HepG2 (cell line): ENCODE results near the gene FBXW2. TPM values are rescaled to one million over a fixed set of nuclear protein-coding genes. Genes with fewer than 3 reads are reported as not detected.

Source experiments
- AHR ChIP-seq: IDR thresholded peaks from 2 replicates; pipeline ENCODE4 v1.6.1; 2018; ENCODE audit warnings: missing genetic modification reagents, missing compliant biosample characterization
- CENPBD1 ChIP-seq: sonication (generic); formaldehyde crosslinking; IDR thresholded peaks from 2 replicates; pipeline ENCODE4 v1.8.0; 2022; ENCODE audit warnings: missing genetic modification reagents, low read depth, mild to moderate bottlenecking, borderline replicate concordance
- CREB1 ChIP-seq, 2 experiments: fragments of 450-650 bp in 1 of 2; IDR thresholded peaks; 2 replicates each; pipeline ENCODE4 v1.6.1; 2016 to 2017; ENCODE audit warnings: control low read depth in 1 of 2, mild to moderate bottlenecking in 1 of 2, missing compliant biosample characterization in 1 of 2, missing genetic modification characterization in 1 of 2
- FOXP4 ChIP-seq: sonication (generic); formaldehyde crosslinking; IDR thresholded peaks from 2 replicates; pipeline ENCODE4 v1.4.0; 2020; ENCODE audit warnings: missing genetic modification reagents
- HNF1B ChIP-seq: sonication (generic); formaldehyde crosslinking; IDR thresholded peaks from 2 replicates; pipeline ENCODE4 v1.5.1; 2020; ENCODE audit warnings: mild to moderate bottlenecking, moderate library complexity, missing genetic modification reagents
- HNRNPL ChIP-seq: fragments of 200-400 bp; formaldehyde crosslinking; IDR thresholded peaks from 2 replicates; pipeline ENCODE4 v1.6.1; 2017; ENCODE audit warnings: mild to moderate bottlenecking, low read depth, low read length
- MIXL1 ChIP-seq: IDR thresholded peaks from 2 replicates; pipeline ENCODE4 v1.6.1; 2016
- PCBP2 ChIP-seq: fragments of 200-400 bp; formaldehyde crosslinking; optimal IDR thresholded peaks from 2 replicates; pipeline ENCODE3; 2018; ENCODE audit warnings: low read length, low read depth; ENCODE audit not compliant: poor library complexity, severe bottlenecking
- ZHX2 ChIP-seq, 2 experiments: sonication (generic) in 1 of 2; formaldehyde crosslinking in 1 of 2; IDR thresholded peaks; 2 replicates each; pipeline versions ENCODE4 v1.6.1 to v1.9.0; 2014 to 2022; ENCODE audit warnings: antibody characterized with exemption in 1 of 2, borderline replicate concordance in 1 of 2, inconsistent platforms in 1 of 2, low read depth in 1 of 2, missing genetic modification reagents in 1 of 2
- ZMYM3 ChIP-seq: sonication (generic); formaldehyde crosslinking; IDR thresholded peaks from 2 replicates; pipeline ENCODE4 v1.5.1; 2020; ENCODE audit warnings: mild to moderate bottlenecking, missing genetic modification reagents
- ZNF281 ChIP-seq: sonication (generic); formaldehyde crosslinking; IDR thresholded peaks from 2 replicates; pipeline ENCODE4 v1.4.0; 2020; ENCODE audit warnings: missing genetic modification reagents, borderline replicate concordance
- ZNF720 ChIP-seq: sonication (generic); formaldehyde crosslinking; IDR thresholded peaks from 2 replicates; pipeline ENCODE4 v1.4.0; 2020; ENCODE audit warnings: missing genetic modification reagents
- ZSCAN31 ChIP-seq: sonication (generic); formaldehyde crosslinking; IDR thresholded peaks from 2 replicates; pipeline ENCODE4 v1.5.0; 2020; ENCODE audit warnings: low read depth, mild to moderate bottlenecking, missing genetic modification reagents
- polyA plus RNA-seq, 8 experiments: library from polyadenylated mRNA; depleted of rRNA in 3 of 8; stranded (reverse) in 7 of 8; unstranded in 1 of 8; fragments of >200 nt; fragmentation: Illumina TruSeq in 4 of 8; extraction: Trizol in 4 of 8; gene quantifications; 2 replicates each; pipeline versions ENCODE4 v1.2.1 to v1.2.3, GENCODE V29; 2011 to 2016; ENCODE audit warnings: low read depth in 4 of 8, missing spikeins in 1 of 8, mixed read lengths in 1 of 8; ENCODE audit not compliant: insufficient read depth in 1 of 8
- total RNA-seq, 5 experiments: library from RNA; depleted of rRNA; stranded (reverse); fragments of >200 nt; fragmentation: Illumina TruSeq; extraction: Trizol; gene quantifications; 2 replicates each; pipeline ENCODE4 v1.2.3, GENCODE V29; 2016; ENCODE audit warnings: low read depth in 1 of 5

Gene FBXW2
- total and polyA plus RNA-seq, 2 of the 13 experiments (the other 11 are each of a cell fraction or from before 2014, with no cell fraction given) = 35.4 to 43.1 TPM

- TF ChIP-seq HNF1B (CRISPR knock-in tag) (0 out of 2 replicates have a peak, but pooled peaks have one; percentile 26), HNRNPL (0 out of 2 replicates have a peak, but pooled peaks have one; percentile 29), ZNF281 (CRISPR knock-in tag) (peak; percentile 11; the same call in 1 of the 2 replicates), FOXP4 (CRISPR knock-in tag) (peak; percentile 72; the same call in 1 of the 2 replicates), CENPBD1 (no peak), ZMYM3 (CRISPR knock-in tag) (peak; percentile 50), MIXL1 (CRISPR knock-in tag) (peak; percentile 79), ZNF720 (CRISPR knock-in tag) (no peak), PCBP2 (no peak), AHR (CRISPR knock-in tag) (no peak), ZHX2 (IDR thresholded peaks at IDR 0.05; ENCODE audit: low read depth) (0 out of 2 replicates have a peak, but pooled peaks have one; percentile 14), ZHX2 (CRISPR knock-in tag; IDR thresholded peaks at IDR 0.05; ENCODE audit: borderline replicate concordance) (no peak), CREB1 (IDR thresholded peaks at IDR 0.05) (no peak), CREB1 (CRISPR knock-in tag; IDR thresholded peaks at IDR 0.05) (peak; percentile 74; the same call in 1 of the 2 replicates), ZSCAN31 (0 out of 2 replicates have a peak, but pooled peaks have one; percentile 66)
Observed at GRCh38 chr9:120730654-120731514, 62.3 kb downstream of the FBXW2 start (continued).
